ENCODE measurements around the gene ERLIN1. TPM values are rescaled to one million over a fixed set of nuclear protein-coding genes. Genes with fewer than 3 reads are reported as not detected.

ERLIN1 gene
- total and polyA plus RNA-seq, 2 experiments from 2014 or later = 7.2 to 20.4 TPM

DNA sequence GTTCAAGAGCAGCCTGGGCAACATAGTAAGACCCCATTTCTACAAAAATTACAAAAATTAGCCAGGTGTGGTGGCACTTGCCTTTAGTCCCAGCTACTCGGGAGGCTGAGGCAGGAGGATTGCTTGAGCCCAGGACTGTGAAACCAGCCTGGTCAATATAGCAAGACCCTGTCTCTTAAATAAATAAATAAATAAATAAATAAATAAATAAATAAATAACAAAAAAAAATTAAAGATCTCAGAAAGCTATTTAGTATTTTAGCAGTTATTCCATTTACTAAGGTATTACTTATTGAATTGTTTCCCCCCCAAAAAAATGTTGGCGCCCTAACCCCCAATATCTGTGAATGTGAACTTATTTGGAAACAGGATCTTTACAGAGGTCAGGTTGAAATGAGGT lies 53.4 kb downstream of the ERLIN1 start:
- Mint-ChIP-seq H3K27ac (no peak overlapping the region), H3K27me3 (ENCODE audit: insufficient read depth, low read depth, poor library complexity) (peaks cover 3% of the 10 kb centered on the region), H3K4me3 (no peak overlapping the region), H3K36me3 (ENCODE audit: low read depth) (peaks cover 2% of the 10 kb centered on the region; the same call in 1 of the 3 replicates), H3K4me1 (no peaks in the 10 kb centered on the region), H3K9me3 (peaks cover 23% of the 10 kb centered on the region)
- Histone ChIP-seq H3K36me3 (ENCODE audit: insufficient read depth) (no peaks in the 10 kb centered on the region), H3K4me1 (ENCODE audit: insufficient read depth) (no peaks in the 10 kb centered on the region), H3K27ac (ENCODE audit: low read depth) (no peak overlapping the region), H4K20me1 (replicated peaks; ENCODE audit: insufficient read depth) (no peaks in the 10 kb centered on the region), H3K4me3 (no peak overlapping the region), H3F3A (replicated peaks; ENCODE audit: low read depth) (no peaks in the 10 kb centered on the region), H3K9me2 (ENCODE audit: insufficient read depth) (peaks cover 2% of the 10 kb centered on the region; the same call in 1 of the 2 replicates), H3K27me3 (ENCODE audit: insufficient read depth) (no peaks in the 10 kb centered on the region), H3K4me2 (no peak overlapping the region), H2AFZ (no peak overlapping the region), H3K79me2 (replicated peaks; ENCODE audit: insufficient read depth) (no peaks in the 10 kb centered on the region)
- DNase-seq (ENCODE audit: low spot score) (no peak), ATAC-seq (no peak)
- TF ChIP-seq, protein P1, sequence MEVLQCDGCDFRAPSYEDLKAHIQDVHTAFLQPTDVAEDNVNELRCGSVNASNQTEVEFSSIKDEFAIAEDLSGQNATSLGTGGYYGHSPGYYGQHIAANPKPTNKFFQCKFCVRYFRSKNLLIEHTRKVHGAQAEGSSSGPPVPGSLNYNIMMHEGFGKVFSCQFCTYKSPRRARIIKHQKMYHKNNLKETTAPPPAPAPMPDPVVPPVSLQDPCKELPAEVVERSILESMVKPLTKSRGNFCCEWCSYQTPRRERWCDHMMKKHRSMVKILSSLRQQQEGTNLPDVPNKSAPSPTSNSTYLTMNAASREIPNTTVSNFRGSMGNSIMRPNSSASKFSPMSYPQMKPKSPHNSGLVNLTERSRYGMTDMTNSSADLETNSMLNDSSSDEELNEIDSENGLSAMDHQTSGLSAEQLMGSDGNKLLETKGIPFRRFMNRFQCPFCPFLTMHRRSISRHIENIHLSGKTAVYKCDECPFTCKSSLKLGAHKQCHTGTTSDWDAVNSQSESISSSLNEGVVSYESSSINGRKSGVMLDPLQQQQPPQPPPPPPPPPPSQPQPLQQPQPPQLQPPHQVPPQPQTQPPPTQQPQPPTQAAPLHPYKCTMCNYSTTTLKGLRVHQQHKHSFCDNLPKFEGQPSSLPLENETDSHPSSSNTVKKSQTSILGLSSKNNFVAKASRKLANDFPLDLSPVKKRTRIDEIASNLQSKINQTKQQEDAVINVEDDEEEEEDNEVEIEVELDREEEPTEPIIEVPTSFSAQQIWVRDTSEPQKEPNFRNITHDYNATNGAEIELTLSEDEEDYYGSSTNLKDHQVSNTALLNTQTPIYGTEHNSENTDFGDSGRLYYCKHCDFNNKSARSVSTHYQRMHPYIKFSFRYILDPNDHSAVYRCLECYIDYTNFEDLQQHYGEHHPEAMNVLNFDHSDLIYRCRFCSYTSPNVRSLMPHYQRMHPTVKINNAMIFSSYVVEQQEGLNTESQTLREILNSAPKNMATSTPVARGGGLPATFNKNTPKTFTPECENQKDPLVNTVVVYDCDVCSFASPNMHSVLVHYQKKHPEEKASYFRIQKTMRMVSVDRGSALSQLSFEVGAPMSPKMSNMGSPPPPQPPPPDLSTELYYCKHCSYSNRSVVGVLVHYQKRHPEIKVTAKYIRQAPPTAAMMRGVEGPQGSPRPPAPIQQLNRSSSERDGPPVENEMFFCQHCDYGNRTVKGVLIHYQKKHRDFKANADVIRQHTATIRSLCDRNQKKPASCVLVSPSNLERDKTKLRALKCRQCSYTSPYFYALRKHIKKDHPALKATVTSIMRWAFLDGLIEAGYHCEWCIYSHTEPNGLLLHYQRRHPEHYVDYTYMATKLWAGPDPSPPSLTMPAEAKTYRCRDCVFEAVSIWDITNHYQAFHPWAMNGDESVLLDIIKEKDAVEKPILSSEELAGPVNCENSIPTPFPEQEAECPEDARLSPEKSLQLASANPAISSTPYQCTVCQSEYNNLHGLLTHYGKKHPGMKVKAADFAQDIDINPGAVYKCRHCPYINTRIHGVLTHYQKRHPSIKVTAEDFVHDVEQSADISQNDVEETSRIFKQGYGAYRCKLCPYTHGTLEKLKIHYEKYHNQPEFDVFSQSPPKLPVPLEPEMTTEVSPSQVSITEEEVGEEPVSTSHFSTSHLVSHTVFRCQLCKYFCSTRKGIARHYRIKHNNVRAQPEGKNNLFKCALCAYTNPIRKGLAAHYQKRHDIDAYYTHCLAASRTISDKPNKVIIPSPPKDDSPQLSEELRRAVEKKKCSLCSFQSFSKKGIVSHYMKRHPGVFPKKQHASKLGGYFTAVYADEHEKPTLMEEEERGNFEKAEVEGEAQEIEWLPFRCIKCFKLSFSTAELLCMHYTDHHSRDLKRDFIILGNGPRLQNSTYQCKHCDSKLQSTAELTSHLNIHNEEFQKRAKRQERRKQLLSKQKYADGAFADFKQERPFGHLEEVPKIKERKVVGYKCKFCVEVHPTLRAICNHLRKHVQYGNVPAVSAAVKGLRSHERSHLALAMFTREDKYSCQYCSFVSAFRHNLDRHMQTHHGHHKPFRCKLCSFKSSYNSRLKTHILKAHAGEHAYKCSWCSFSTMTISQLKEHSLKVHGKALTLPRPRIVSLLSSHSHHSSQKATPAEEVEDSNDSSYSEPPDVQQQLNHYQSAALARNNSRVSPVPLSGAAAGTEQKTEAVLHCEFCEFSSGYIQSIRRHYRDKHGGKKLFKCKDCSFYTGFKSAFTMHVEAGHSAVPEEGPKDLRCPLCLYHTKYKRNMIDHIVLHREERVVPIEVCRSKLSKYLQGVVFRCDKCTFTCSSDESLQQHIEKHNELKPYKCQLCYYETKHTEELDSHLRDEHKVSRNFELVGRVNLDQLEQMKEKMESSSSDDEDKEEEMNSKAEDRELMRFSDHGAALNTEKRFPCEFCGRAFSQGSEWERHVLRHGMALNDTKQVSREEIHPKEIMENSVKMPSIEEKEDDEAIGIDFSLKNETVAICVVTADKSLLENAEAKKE (CRISPR knock-in tag; IDR thresholded peaks at IDR 0.05) = no peak
- TF ChIP-seq ZNF114 (CRISPR knock-in tag; IDR thresholded peaks at IDR 0.05) (no peak), STAT1 (IDR thresholded peaks at IDR 0.05; ENCODE audit: unreplicated experiment) (no peak), JUNB (IDR thresholded peaks at IDR 0.05; ENCODE audit: unreplicated experiment) (no peak)
- TF ChIP-seq, protein P2, sequence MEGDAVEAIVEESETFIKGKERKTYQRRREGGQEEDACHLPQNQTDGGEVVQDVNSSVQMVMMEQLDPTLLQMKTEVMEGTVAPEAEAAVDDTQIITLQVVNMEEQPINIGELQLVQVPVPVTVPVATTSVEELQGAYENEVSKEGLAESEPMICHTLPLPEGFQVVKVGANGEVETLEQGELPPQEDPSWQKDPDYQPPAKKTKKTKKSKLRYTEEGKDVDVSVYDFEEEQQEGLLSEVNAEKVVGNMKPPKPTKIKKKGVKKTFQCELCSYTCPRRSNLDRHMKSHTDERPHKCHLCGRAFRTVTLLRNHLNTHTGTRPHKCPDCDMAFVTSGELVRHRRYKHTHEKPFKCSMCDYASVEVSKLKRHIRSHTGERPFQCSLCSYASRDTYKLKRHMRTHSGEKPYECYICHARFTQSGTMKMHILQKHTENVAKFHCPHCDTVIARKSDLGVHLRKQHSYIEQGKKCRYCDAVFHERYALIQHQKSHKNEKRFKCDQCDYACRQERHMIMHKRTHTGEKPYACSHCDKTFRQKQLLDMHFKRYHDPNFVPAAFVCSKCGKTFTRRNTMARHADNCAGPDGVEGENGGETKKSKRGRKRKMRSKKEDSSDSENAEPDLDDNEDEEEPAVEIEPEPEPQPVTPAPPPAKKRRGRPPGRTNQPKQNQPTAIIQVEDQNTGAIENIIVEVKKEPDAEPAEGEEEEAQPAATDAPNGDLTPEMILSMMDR (conservative IDR thresholded peaks at IDR 0.05; ENCODE audit: low read depth in 2 of 2) = no peak
- TF ChIP-seq, protein P3, sequence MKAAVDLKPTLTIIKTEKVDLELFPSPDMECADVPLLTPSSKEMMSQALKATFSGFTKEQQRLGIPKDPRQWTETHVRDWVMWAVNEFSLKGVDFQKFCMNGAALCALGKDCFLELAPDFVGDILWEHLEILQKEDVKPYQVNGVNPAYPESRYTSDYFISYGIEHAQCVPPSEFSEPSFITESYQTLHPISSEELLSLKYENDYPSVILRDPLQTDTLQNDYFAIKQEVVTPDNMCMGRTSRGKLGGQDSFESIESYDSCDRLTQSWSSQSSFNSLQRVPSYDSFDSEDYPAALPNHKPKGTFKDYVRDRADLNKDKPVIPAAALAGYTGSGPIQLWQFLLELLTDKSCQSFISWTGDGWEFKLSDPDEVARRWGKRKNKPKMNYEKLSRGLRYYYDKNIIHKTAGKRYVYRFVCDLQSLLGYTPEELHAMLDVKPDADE (IDR thresholded peaks at IDR 0.05) = no peak
